H9 (cell line): Measurements from ENCODE around the gene TTC39B. TPM values are rescaled to one million over a fixed set of nuclear protein-coding genes. Genes with fewer than 3 reads are reported as not detected.

Experiments used
- DNase-seq: peaks from one replicate; pipeline ENCODE4 v3.0.0-alpha.2; 2017
- H2AFZ ChIP-seq: one replicate; pipeline ENCODE4 v1.6.1; 2013; ENCODE audit warnings: mild to moderate bottlenecking, low read length, control low read depth, moderate library complexity
- H2AK5ac ChIP-seq: 2 replicates; pipeline ENCODE4 v1.6.1; 2013; ENCODE audit warnings: low read length, control low read depth, mixed read lengths; ENCODE audit not compliant: insufficient read length
- H2BK120ac ChIP-seq: one replicate; pipeline ENCODE4 v1.6.1; 2013; ENCODE audit warnings: low read depth, mild to moderate bottlenecking, low read length, control low read depth, inconsistent platforms; ENCODE audit not compliant: poor library complexity, severe bottlenecking
- H2BK12ac ChIP-seq: 2 replicates; pipeline ENCODE4 v1.6.1; 2013; ENCODE audit warnings: low read length, control low read depth, mixed read lengths, low read depth; ENCODE audit not compliant: insufficient read length
- H2BK15ac ChIP-seq: 2 replicates; pipeline ENCODE4 v1.6.1; 2013; ENCODE audit warnings: low read depth, low read length, control low read depth
- H2BK20ac ChIP-seq: one replicate; pipeline ENCODE4 v1.6.1; 2013; ENCODE audit warnings: low read depth, mild to moderate bottlenecking, low read length, control low read depth, inconsistent platforms; ENCODE audit not compliant: poor library complexity, severe bottlenecking
- H2BK5ac ChIP-seq: 2 replicates; pipeline ENCODE4 v1.6.1; 2013; ENCODE audit warnings: low read length, control low read depth, mixed read lengths; ENCODE audit not compliant: insufficient read length
- H3K14ac ChIP-seq: 2 replicates; pipeline ENCODE4 v1.6.1; 2013; ENCODE audit warnings: low read length, control low read depth; ENCODE audit not compliant: insufficient read depth
- H3K18ac ChIP-seq: 2 replicates; pipeline ENCODE4 v1.6.1; 2013; ENCODE audit warnings: low read depth, mild to moderate bottlenecking, mixed read lengths, low read length, control low read depth; ENCODE audit not compliant: insufficient read length
- H3K23ac ChIP-seq: 2 replicates; pipeline ENCODE4 v1.6.1; 2013; ENCODE audit warnings: low read length, control low read depth, mixed read lengths, low read depth; ENCODE audit not compliant: insufficient read length
- H3K23me2 ChIP-seq: 2 replicates; pipeline ENCODE4 v1.6.1; 2013; ENCODE audit warnings: low read depth, mild to moderate bottlenecking, mixed read lengths, low read length, control low read depth; ENCODE audit not compliant: insufficient read length, poor library complexity, severe bottlenecking
- H3K27ac ChIP-seq: 2 replicates; pipeline ENCODE4 v1.5.1; 2013; ENCODE audit warnings: low read length, control low read depth, mixed read lengths, low read depth; ENCODE audit not compliant: insufficient read length
- H3K27me3 ChIP-seq: 2 replicates; pipeline ENCODE4 v1.6.1; 2013; ENCODE audit warnings: low read length, control low read depth, inconsistent platforms; ENCODE audit not compliant: insufficient read depth
- H3K4ac ChIP-seq: 2 replicates; pipeline ENCODE4 v1.6.1; 2013; ENCODE audit warnings: low read depth, mild to moderate bottlenecking, control low read depth, inconsistent platforms, low read length, moderate library complexity
- H3K4me1 ChIP-seq: 2 replicates; pipeline ENCODE4 v1.6.1; 2013; ENCODE audit warnings: low read length, control low read depth, inconsistent platforms; ENCODE audit not compliant: insufficient read depth
- H3K4me2 ChIP-seq: 2 replicates; pipeline ENCODE4 v1.6.1; 2013; ENCODE audit warnings: low read length, control low read depth, mixed read lengths; ENCODE audit not compliant: insufficient read length, insufficient read depth
- H3K56ac ChIP-seq: 2 replicates; pipeline ENCODE4 v1.6.1; 2013; ENCODE audit warnings: low read depth, mild to moderate bottlenecking, mixed read lengths, low read length, control low read depth; ENCODE audit not compliant: insufficient read length
- H3K79me1 ChIP-seq: 2 replicates; pipeline ENCODE4 v1.6.1; 2013; ENCODE audit warnings: low read depth, mild to moderate bottlenecking, moderate library complexity, low read length, control low read depth, inconsistent platforms; ENCODE audit not compliant: insufficient read depth, poor library complexity, severe bottlenecking
- H3K79me2 ChIP-seq: 2 replicates; pipeline ENCODE4 v1.6.1; 2013; ENCODE audit warnings: low read length, control low read depth, inconsistent platforms; ENCODE audit not compliant: insufficient read depth
- H3K9ac ChIP-seq: 2 replicates; pipeline ENCODE4 v1.6.1; 2013; ENCODE audit warnings: low read length, control low read depth, mixed read lengths; ENCODE audit not compliant: insufficient read length; ENCODE audit errors: extremely low read depth
- H3K9me3 ChIP-seq: one replicate; pipeline ENCODE4 v1.6.1; 2013; ENCODE audit warnings: low read depth, low read length, inconsistent platforms; ENCODE audit not compliant: control insufficient read depth
- H3T11ph ChIP-seq: one replicate; pipeline ENCODE4 v1.6.1; 2013; ENCODE audit warnings: mild to moderate bottlenecking, low read length, control low read depth, inconsistent platforms
- H4K20me1 ChIP-seq: one replicate; pipeline ENCODE4 v1.6.1; 2013; ENCODE audit not compliant: control insufficient read depth, insufficient read length, insufficient read depth
- H4K5ac ChIP-seq: 2 replicates; pipeline ENCODE4 v1.6.1; 2013; ENCODE audit warnings: low read depth, mild to moderate bottlenecking, mixed read lengths, low read length, control low read depth; ENCODE audit not compliant: insufficient read length
- H4K8ac ChIP-seq: replicated peaks from 2 replicates; pipeline ENCODE4 v1.6.1; 2013; ENCODE audit warnings: low read length, control low read depth, mixed read lengths, low read depth; ENCODE audit not compliant: insufficient read length
- H4K91ac ChIP-seq: 2 replicates; pipeline ENCODE4 v1.6.1; 2013; ENCODE audit warnings: low read depth, mild to moderate bottlenecking, moderate library complexity, mixed read lengths, low read length, control low read depth; ENCODE audit not compliant: insufficient read length
- H3K27ac Mint-ChIP-seq, 3 experiments: 2 replicates in 2 of 3; 3 replicates in 1 of 3; pipeline ENCODE4 v1.8.0; 2020 to 2021; ENCODE audit warnings: mixed read lengths in 3 of 3, mild to moderate bottlenecking in 1 of 3, moderate library complexity in 1 of 3
- H3K27me3 Mint-ChIP-seq: 2 replicates; pipeline ENCODE4 v1.8.0; 2021; ENCODE audit warnings: low read depth, mild to moderate bottlenecking, moderate library complexity, mixed read lengths
- H3K36me3 Mint-ChIP-seq, 3 experiments: 2 replicates in 2 of 3; 3 replicates in 1 of 3; pipeline ENCODE4 v1.8.0; 2020 to 2021; ENCODE audit warnings: low read depth in 3 of 3, mixed read lengths in 3 of 3; ENCODE audit not compliant: insufficient read depth in 1 of 3
- H3K4me1 Mint-ChIP-seq, 2 experiments: 2 replicates each; pipeline ENCODE4 v1.8.0; 2020; ENCODE audit warnings: mixed read lengths in 2 of 2
- H3K4me3 Mint-ChIP-seq, 2 experiments: 2 replicates in 1 of 2; 3 replicates in 1 of 2; pipeline ENCODE4 v1.8.0; 2020 to 2021; ENCODE audit warnings: mild to moderate bottlenecking in 2 of 2, mixed read lengths in 2 of 2, moderate library complexity in 1 of 2
- H3K9me3 Mint-ChIP-seq, 2 experiments: 2 replicates in 1 of 2; 3 replicates in 1 of 2; pipeline ENCODE4 v1.8.0; 2020; ENCODE audit warnings: mild to moderate bottlenecking in 2 of 2, mixed read lengths in 2 of 2, moderate library complexity in 1 of 2
- WGBS: extraction: QIAGEN DNeasy Blood & Tissue Kit; methylation state at CpG from one replicate; pipeline ENCODE4 v1.1.7; 2013; ENCODE audit warnings: missing lambda C conversion rate, low lambda C conversion rate, mixed read lengths; ENCODE audit not compliant: insufficient read length; ENCODE audit errors: extremely low coverage; 5-methylcytosine and 5-hydroxymethylcytosine counted together
- total RNA-seq: library from RNA; stranded (reverse); gene quantifications from 2 replicates; pipeline ENCODE4 v1.2.1, GENCODE V29; 2021
- TF ChIP-seq, protein P1 (sequence below): fragments of 200-600 bp; sonication (generic); conservative IDR thresholded peaks from 3 replicates; pipeline ENCODE4 v1.8.0; 2021; ENCODE audit warnings: antibody characterized with exemption, mild to moderate bottlenecking

TTC39B gene
- total RNA-seq, 1 experiment from 2014 or later: 8.2 TPM

DNA sequence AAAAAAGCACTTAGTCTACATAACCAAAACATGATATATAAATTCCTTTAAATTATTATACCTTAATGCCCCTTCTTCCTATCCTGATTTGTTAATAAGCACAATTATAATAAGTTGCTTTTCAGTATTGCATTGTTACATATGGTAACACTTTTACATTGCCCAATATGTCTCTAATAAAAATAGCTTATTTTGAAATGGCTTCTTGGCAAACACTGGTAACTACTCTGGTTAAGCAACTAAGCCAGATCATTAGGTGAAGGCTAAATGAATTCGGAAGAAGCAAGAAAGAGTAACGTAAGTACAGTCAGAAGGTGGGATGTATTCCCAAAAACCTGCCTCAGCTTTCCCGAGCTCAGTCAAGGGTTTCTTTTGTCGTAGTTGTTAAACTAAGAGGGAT lies 85.3 kb downstream of the TTC39B start:
- no peaks in the 10 kb centered on the region for H3K9me3 ChIP-seq
- H3K4ac ChIP-seq: no peak overlapping the region
- no peaks in the 10 kb centered on the region for H4K20me1 ChIP-seq
- H3K23me2 ChIP-seq: no peaks in the 10 kb centered on the region
- no peaks in the 10 kb centered on the region for H3K79me1 ChIP-seq
- no peaks in the 10 kb centered on the region for H3K4me1 Mint-ChIP-seq
- no CpG with 5 or more reads among the region's 4 CpGs for WGBS
- H3K79me2 ChIP-seq: no peaks in the 10 kb centered on the region
- TF ChIP-seq, protein P1, sequence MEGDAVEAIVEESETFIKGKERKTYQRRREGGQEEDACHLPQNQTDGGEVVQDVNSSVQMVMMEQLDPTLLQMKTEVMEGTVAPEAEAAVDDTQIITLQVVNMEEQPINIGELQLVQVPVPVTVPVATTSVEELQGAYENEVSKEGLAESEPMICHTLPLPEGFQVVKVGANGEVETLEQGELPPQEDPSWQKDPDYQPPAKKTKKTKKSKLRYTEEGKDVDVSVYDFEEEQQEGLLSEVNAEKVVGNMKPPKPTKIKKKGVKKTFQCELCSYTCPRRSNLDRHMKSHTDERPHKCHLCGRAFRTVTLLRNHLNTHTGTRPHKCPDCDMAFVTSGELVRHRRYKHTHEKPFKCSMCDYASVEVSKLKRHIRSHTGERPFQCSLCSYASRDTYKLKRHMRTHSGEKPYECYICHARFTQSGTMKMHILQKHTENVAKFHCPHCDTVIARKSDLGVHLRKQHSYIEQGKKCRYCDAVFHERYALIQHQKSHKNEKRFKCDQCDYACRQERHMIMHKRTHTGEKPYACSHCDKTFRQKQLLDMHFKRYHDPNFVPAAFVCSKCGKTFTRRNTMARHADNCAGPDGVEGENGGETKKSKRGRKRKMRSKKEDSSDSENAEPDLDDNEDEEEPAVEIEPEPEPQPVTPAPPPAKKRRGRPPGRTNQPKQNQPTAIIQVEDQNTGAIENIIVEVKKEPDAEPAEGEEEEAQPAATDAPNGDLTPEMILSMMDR: no peak
- H3T11ph ChIP-seq: no peak overlapping the region
- no peak overlapping the region for H2BK15ac ChIP-seq
- H3K56ac ChIP-seq: no peak overlapping the region
- no peak overlapping the region for H3K18ac ChIP-seq
- H3K9ac ChIP-seq: no peak overlapping the region
- H3K9me3 Mint-ChIP-seq: no peaks in the 10 kb centered on the region; a peak in 1 of 5 replicates
- H2BK120ac ChIP-seq: no peak overlapping the region
- DNase-seq: no peak
- no peaks in the 10 kb centered on the region; a peak in 3 of 7 replicates for H3K36me3 Mint-ChIP-seq
- H3K27ac Mint-ChIP-seq: no peak overlapping the region
- no peak overlapping the region for H4K91ac ChIP-seq
- H2BK5ac ChIP-seq: no peak overlapping the region
- no peak overlapping the region for H3K4me2 ChIP-seq
- no peak overlapping the region for H2BK12ac ChIP-seq
- H3K27me3 ChIP-seq: no peaks in the 10 kb centered on the region
- no peak overlapping the region for H2AFZ ChIP-seq
- H3K4me1 ChIP-seq: no peaks in the 10 kb centered on the region
- H4K5ac ChIP-seq: no peak overlapping the region
- H4K8ac ChIP-seq: no peak overlapping the region
- no peak overlapping the region for H2BK20ac ChIP-seq
- no peak overlapping the region for H3K23ac ChIP-seq
- no peak overlapping the region for H3K4me3 Mint-ChIP-seq
- H3K14ac ChIP-seq: no peak overlapping the region
- H3K27me3 Mint-ChIP-seq: no peaks in the 10 kb centered on the region
- H2AK5ac ChIP-seq: no peak overlapping the region
- no peak overlapping the region for H3K27ac ChIP-seq
